Breast epithelium (tissue), 3 donors: ENCODE data around the gene LPP.

Source experiments
- POLR2A ChIP-seq: fragments of 450-650 bp; IDR thresholded peaks from one replicate; pipeline ENCODE4 v1.6.1; 2016; ENCODE audit warnings: antibody characterized with exemption, mild to moderate bottlenecking, moderate library complexity
- POLR2AphosphoS5 ChIP-seq, 3 donors: sonication (generic); formaldehyde crosslinking; IDR thresholded peaks; one replicate each; pipeline ENCODE4 v1.6.1; 2017; ENCODE audit warnings: antibody characterized with exemption in 3 of 3
- TF ChIP-seq, protein P1 (sequence below), 3 donors: fragments of 450-650 bp; IDR thresholded peaks; one replicate each; pipeline ENCODE4 v1.5.1; 2016 to 2017; ENCODE audit warnings: antibody characterized with exemption in 3 of 3, mild to moderate bottlenecking in 3 of 3, moderate library complexity in 3 of 3

DNA sequence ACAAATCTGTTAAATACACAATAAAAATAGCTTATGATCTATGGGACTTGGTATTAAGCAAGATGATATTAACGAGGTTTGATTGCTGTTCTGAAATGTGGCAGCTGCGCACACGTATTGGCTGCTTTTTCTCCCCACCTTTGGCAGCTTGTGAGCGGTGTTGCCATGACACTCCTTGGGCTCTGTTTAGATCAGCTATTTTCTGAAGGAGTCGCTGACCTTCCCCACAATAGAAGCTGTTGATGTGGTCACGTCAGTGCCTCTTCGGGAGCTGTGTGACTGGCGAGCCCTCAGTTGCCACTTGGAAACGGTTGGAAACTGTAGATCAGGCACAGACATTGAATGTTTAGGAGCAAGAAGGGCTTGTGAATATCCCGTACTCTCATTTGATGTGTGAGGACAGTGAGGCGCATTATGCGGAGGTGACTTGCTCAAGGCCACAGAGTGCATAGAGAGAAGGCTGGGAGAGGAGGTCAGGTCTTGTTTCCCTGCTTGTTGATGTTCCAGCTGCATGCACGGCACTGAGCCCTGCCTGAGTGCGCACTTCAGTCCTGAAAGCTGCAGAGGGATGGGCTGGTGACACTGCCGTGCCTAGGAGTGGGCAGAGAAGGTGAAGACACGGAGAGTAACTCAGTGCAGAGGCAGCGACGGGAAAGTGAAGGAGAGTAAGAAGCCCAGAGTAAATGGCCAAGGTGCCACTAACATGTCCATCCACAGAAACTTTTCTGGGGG is 198.4 kb downstream of the LPP start:
- TF ChIP-seq POLR2AphosphoS5 (IDR thresholded peaks at IDR 0.05) (no peak), POLR2A (no peak)
- TF ChIP-seq, protein P1, sequence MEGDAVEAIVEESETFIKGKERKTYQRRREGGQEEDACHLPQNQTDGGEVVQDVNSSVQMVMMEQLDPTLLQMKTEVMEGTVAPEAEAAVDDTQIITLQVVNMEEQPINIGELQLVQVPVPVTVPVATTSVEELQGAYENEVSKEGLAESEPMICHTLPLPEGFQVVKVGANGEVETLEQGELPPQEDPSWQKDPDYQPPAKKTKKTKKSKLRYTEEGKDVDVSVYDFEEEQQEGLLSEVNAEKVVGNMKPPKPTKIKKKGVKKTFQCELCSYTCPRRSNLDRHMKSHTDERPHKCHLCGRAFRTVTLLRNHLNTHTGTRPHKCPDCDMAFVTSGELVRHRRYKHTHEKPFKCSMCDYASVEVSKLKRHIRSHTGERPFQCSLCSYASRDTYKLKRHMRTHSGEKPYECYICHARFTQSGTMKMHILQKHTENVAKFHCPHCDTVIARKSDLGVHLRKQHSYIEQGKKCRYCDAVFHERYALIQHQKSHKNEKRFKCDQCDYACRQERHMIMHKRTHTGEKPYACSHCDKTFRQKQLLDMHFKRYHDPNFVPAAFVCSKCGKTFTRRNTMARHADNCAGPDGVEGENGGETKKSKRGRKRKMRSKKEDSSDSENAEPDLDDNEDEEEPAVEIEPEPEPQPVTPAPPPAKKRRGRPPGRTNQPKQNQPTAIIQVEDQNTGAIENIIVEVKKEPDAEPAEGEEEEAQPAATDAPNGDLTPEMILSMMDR (IDR thresholded peaks at IDR 0.05) = no peak
